DOHH2 (cell line): Measurements from ENCODE around the gene AP5Z1.

ENCODE experiments used
- EZH2phosphoT487 ChIP-seq: fragments of 200-600 bp; sonication (generic); IDR thresholded peaks from 2 replicates; pipeline ENCODE4 v1.6.1; 2017; ENCODE audit warnings: borderline replicate concordance, mild to moderate bottlenecking, antibody characterized with exemption, low read length, moderate library complexity, mixed read lengths
- TF ChIP-seq, protein P1 (sequence below): fragments of 200-600 bp; sonication (generic); IDR thresholded peaks from one replicate; pipeline ENCODE4 v1.5.1; 2014; ENCODE audit warnings: antibody characterized with exemption, mild to moderate bottlenecking, low read depth, low read length; ENCODE audit not compliant: poor library complexity, severe bottlenecking

DNA sequence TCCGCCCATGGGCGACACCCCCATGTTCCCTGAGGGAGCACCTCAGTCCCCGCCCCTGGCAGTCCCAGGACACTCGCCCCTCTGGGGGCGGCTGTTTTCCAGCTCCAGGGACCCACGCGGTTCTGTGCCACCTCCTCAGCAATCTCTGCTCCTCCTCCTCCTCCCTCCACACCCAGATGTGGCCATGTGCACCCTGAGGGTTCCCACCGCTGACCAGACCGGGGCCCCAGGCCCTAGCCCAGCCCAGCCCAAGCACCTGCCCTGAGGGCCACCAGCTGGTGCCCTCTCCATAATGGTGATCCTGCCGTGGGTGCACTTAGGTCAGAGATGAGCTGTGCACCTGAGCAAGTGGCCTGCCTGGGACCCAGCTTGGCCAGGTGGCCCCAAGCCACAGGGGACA is 25.1 kb downstream of the AP5Z1 start:
- TF ChIP-seq, protein P1, sequence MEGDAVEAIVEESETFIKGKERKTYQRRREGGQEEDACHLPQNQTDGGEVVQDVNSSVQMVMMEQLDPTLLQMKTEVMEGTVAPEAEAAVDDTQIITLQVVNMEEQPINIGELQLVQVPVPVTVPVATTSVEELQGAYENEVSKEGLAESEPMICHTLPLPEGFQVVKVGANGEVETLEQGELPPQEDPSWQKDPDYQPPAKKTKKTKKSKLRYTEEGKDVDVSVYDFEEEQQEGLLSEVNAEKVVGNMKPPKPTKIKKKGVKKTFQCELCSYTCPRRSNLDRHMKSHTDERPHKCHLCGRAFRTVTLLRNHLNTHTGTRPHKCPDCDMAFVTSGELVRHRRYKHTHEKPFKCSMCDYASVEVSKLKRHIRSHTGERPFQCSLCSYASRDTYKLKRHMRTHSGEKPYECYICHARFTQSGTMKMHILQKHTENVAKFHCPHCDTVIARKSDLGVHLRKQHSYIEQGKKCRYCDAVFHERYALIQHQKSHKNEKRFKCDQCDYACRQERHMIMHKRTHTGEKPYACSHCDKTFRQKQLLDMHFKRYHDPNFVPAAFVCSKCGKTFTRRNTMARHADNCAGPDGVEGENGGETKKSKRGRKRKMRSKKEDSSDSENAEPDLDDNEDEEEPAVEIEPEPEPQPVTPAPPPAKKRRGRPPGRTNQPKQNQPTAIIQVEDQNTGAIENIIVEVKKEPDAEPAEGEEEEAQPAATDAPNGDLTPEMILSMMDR: no peak
- TF ChIP-seq EZH2phosphoT487: no peak
